ENCODE measurements around the gene DAAM1.
A peak's percentile ranks its signal among the peaks of the same experiment; 100 is the strongest.

DAAM1 gene

DNA sequence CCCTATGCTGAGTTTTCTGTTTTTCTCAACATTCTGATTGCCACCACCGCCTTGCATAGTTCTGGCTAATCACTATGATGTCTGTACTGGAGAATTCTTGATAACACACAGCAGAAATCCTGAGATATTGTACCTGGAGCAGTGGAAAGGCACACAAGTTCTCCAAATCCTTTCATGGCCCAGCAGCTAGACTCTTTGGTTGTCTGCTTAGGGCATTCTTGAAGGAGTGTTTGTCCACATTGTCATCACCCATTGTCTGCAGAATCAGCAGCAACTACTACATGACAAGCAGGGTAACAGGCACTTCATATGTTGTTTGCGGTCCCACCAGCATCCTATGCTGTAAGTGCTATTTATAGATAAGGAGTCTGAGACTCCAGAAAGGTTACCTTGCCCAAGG, 128.9 kb downstream of the DAAM1 start:
- DNase-seq = no peak

DNA sequence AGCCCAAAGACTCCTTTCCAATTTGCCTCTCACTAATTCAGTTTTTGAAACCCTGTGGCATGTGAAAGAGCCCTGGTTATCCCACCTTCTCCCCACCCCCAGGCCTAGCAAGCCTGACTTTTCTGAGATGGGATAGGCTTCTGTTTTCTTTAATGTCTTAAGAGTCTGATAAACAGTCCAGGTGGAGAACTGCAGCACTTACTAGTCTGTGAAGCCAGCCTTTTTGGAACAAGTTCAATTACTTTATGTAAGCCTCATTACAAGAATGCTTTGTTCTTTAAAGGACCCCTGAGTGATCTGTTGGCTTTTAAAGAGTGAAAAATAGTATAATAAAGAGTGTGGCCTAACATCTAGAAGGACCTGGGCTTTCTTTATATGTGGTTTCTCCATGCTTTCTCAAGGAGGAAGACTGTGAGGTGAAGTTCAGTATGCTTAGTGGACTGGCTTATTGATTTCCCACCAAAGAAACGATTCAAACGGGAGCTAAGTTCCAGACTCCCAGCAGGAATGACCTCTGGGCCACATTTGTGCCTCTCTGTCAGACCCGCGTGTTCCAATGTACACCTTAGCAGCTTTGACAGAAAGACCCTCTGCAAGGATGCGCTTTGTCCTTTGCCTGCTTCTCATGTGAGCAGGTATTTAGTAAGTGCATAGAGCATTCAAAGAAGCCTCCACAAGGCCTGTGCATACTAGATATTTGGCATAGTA, 129.5 kb downstream of the DAAM1 start:
- no peak for DNase-seq

DNA sequence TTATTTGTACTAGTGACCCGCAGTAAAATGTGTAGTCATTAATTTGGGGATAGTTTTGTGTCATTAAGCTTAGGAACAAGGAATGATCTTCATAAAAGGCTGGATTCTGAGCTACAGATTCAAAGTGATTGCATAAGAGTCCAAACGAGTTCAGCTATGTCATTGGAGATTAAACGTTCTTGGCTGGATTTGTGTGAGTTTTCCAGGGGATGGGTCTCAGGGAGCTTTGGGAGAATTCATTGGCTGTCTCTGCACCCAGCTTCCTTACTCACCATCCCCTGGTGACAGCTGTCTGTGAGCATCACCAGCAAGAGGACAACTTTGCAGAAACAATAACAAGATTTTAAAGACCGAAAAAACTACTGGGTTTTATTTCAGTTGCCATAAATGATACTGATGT, 130.4 kb downstream of the DAAM1 start:
- DNase-seq = no peak

DNA sequence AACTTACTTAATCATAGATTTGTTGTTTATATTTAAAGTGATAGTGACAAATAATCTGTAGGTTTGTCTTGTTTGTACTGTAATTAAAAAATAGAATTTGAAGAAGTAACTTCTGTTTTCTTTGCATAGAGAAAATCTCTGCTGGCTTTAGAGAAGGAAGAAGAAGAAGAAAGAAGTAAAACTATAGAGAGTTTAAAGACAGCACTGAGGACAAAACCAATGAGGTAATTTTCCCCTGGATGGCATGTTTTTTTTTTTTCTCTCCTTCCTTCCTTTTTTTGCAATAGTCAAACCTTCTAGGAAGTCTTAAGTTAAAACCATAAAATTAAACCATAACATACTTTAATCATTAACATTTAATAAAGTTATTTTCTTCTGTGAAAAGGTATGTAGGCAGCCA, 131.9 kb downstream of the DAAM1 start:
- peak in 3 of 4 experiments; percentile 7 to 52 (median 41) for DNase-seq

DNA sequence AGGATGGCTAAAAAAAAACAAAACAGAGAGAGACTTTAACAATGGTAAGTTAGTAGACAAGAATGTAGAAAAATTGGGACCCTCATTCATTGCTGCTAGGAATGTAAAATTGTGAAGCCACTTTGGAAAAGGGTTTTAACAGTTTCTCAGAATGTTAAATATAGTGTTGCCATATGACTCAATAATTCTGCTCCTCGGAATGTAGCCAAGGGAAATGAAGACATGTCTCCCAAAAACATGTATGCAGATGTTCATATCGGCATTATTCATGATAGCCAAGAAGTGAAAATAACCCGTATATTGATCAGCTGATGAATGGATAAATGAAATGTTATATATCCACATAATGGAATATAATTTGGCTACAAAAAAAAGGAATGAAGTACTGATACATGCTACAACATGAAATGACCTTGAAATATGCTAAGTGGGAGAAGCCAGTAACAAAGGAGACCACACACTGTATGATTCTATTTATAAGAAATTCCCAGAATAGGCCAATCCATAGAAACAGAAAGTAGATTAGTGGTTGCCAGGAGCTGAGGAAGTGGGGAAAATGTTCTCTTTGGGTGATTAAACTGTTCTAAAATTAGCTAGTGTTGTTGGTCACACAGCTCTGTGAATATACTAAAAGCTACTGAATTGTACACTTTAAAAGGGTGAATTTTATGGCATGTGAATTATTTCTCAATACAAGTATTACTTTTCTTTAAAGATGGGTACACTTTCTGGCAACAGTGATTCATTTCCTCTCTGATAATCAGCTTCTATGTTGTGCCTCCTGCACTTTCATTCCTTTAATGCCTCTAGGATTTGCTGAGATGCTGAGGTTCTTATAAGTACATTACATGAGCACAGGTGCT, 132.5 kb downstream of the DAAM1 start:
- DNase-seq = peak in 3 of 4 experiments; percentile 10 to 49 (median 49)

DNA sequence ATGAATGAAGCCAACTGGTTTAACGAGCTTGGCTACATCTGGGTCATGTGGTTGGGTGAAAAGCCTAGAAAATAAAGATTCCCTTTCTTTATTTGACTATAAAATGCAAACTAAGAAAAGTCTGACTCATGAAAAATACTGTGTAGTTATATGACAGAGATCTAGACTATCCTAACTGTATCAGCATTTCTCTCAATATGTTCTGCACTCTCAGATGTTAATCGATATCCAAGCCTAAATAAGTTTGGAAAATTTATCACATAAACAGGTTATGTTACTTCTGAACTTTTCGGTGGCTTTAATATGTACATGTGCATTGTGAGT, 133.1 kb downstream of the DAAM1 start:
- no peak for DNase-seq

DNA sequence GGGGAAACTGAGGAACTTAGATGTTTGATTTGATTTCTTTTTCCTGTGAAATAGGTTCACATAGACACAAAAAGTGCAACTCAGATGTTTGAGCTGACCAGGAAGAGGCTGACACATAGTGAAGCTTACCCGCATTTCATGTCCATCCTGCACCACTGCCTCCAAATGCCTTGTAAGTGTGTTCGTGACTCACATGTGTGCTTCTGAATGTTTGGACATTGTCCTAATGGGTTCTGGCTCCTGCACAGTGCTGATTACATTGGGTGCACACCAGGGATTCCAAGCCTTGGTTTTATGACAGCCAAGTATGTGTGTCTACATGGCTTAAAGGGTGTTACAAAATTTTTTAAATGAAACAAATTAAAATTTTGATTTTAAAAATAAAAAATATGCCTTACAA, 137.4 kb downstream of the DAAM1 start:
- no peak for DNase-seq

DNA sequence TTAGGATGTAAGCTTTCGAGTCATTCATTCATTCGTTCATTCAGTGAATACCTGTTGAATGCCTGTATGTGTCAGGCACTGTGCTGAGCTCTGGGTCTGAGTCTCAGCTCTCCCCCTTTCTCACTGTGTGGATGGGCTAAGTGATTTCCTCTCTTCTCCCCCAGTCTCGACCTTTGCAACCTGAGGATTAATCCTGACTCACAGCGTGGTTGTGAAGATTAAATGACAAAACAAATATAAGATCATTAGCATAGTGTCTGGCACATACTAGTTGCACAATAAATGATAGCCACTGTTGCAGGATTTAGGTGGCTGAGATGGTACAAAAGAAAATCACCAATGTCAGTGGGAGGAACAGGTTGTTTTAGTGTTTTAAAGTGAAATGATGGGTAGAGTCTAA, 140.0 kb downstream of the DAAM1 start:
- no peak for DNase-seq

DNA sequence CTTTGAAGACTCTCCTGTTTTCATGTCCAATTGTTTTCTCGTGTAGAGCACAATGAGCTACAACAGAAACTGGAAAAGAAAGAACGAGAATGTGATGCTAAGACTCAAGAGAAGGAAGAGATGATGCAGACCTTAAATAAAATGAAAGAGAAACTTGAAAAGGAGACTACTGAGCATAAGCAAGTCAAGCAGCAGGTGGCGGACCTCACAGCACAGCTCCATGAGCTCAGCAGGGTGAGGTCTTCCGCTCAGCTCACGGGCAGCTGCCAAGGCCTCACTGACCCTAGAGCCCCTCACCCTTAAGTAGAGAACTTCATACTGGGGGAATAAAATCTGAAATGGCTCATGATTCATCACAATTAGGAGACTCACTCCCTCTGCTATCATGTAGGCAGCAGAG, 142.0 kb downstream of the DAAM1 start:
- no peak for DNase-seq

DNA sequence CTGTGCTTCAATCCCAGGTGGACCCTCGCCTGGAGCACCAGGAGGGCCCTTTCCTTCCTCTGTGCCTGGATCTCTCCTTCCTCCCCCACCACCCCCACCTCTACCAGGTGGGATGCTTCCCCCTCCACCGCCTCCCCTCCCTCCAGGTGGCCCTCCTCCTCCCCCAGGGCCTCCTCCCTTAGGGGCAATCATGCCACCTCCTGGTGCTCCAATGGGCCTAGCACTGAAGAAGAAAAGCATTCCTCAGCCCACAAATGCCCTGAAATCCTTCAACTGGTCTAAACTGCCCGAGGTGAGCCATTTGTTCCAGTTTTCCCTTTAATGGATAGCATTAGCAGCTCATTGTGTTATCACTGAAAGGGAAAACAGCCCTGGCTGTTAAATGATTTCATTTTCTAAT, 142.8 kb downstream of the DAAM1 start:
- DNase-seq = no peak

DNA sequence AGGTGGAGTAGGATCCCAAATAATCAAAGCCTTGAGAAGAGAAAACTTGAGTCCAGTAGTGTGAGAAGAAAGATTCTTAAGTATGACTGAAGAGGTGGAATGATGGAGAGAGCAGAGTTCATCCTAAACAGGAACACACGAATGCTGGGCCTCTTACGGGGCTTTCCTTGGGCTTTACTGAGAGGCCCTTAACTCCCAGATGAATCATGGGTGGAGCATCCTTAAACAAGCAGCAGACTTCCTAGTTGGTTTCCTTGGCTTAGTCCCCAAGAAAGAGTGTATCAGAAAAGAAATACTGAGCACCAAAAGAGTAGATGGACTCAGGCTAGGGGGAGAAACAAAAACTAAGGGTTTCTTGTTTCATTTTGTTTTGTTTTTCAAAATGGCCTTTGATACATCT, 144.3 kb downstream of the DAAM1 start:
- DNase-seq = no peak

DNA sequence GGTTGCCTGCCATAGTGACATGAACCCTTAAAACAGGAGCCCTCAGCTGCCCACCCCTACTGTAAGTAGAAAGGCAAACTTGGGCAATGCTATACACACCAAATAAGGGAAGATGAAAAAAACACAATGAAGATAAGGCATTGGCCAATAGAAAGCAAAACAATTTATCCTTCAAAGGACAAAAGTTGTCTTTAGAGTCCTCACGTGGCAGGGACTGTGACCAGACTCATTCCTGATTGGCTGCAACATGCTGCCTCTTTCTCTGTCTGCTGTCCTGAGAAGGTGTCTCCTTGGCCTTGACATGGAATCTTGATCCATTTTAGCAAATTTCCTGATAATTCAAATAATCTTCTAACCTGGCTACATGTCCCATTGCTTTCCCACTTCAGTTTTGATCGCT, 144.8 kb downstream of the DAAM1 start:
- DNase-seq = no peak

DNA sequence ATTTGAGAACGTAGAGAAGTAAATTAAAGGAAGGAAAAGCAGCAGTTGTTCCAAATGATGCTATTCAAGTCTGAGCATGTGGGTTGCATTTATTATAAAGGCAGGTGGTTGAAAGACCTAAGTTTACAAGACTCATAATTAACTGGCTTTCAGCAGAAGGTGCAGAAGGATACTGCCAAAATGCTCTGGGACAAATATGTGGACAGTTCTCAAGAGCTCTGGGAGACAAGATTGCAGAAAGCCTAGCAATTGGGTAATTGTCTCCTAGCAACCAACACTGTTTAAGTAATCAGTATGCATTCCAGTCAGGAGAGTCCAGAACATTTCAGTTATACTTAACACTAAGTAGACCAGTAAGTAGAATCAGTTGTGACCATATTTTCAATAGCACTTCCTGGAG, 145.2 kb downstream of the DAAM1 start:
- DNase-seq = peak in 3 of 4 experiments; percentile 14 to 18 (median 17)

DNA sequence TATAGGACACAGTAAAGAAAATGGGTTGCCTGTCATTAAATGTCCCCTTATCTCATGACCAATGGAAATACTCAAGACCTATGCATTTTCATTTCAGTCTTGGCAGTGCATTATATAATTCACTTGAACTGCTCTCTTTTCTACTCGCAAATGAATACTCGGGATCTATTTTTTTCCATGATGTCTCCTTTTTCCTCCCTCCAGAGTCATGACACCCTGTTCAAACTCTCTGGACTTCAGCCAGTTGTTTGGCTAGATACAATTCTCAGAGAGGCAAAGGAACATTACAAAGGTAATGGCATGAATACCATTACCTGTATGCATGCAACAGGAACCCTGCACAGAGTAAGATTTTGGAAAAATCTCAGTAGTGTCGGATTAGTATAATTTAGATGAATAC, 145.8 kb downstream of the DAAM1 start:
- DNase-seq = no peak

DNA sequence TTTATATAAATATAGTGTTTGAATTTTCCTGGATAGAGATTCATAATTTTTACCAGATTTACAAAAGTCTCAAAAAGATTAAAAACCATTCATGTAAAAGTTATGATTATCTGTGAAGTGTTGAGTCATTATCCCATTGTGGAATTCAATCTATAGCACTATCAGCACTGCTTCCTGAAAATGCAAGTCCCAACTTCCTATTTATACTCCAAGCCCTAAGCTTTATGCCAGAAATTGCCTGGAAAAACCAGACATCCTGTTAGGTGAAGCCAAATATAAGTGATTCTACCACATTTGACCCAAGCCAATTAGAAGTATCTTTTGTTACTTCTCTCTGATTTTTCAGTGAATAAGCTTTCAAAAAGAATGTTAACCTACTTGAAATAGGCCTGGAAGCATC, 147.6 kb downstream of the DAAM1 start:
- peak in 3 of 4 experiments; percentile 7 to 22 (median 8) for DNase-seq

DNA sequence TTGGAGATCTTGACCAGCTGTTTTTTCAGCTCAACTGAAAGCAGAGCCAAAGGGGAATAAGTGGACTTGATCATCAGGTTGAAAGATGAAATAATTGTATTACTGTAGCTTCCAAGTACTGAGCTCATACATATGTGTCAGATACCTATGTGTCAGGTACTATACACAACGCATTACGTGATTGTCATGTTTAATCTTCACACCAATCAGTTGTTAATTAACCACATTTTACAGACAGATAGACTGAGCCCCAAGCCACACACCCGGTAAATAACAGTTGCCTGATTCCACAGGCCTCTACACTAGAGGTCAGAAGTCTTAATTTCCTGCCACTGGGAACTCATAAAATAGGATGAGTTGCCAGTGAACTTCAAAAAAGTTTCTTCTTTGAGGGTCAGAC, 148.2 kb downstream of the DAAM1 start:
- DNase-seq = no peak

DNA sequence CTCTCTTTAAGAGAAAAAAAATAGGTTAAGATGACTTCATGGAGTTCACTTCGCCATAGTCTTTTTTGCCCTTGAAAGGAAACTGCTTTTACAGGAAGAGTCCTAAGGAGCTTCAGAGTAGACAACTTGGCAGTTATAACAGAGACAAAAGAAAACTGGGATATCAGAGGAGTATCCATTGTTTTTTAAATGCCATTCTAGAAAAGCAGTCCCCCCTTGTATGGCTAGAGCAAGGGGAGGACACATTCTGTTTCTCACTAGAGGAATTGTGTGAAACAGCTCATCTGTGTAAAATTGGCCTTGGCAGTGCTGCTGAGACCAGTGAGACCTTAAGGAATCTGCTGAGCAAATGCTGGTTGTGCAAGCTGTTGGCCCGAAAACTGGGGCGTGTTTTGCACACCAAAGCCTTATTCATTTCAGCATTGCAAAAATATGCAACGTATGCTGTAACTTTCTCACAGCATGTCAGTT, 148.7 kb downstream of the DAAM1 start:
- DNase-seq = peak; percentile 36 to 68 (median 58)

DNA sequence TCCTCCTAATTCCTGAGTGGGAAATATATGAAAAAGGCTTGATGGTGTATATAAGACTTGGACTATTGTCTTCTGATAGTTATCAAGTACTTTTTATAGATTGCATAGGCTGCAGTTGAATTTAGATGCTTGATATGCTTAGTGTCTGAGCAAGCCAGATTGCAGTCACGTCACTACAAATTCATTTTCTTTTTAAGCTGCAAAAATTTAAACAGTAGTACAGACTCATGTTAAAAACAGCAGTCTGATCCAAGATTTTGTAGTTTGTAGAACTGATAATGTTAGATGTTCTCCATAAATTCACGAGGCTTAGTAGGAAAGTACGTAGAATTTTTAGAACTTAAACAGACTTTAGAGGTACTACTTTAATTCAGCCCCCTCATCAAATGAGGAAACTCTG, 150.3 kb downstream of the DAAM1 start:
- no peak for DNase-seq

DNA sequence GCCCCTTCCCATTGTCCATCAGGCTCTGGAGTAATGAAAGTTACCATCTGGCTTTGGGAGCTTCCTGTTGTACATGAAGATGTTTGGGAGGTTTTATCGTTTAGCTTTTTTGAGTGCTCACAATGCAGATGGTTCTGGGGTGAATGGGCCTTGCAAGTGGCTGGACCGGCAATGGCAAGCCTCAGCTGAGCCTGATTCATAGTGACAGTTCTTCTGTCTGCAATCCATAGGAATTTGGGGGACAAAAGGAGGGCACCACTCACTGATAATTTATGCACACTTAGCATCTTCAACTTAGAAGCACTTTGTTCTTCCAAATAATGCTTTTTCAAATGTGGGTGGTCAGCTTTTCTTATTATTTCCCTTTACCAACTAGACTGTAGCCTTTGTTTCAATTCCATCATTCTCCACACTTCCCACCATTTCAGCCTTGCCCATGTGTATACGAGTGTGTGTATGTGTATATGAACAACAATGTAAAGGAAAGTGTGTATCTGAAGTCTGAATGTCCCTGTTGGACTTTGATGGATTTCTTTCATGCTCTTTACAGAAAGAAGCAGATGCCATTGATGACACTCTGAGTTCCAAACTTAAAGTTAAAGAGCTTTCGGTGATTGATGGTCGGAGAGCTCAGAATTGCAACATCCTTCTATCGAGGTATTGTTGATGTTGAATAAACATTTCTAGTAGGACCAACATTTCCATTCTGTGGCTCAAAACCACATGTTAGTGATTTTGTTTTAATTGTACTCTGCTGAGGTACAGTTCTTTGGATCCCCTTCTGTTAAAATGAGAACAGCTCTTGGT, 151.3 kb downstream of the DAAM1 start:
- DNase-seq = no peak

DNA sequence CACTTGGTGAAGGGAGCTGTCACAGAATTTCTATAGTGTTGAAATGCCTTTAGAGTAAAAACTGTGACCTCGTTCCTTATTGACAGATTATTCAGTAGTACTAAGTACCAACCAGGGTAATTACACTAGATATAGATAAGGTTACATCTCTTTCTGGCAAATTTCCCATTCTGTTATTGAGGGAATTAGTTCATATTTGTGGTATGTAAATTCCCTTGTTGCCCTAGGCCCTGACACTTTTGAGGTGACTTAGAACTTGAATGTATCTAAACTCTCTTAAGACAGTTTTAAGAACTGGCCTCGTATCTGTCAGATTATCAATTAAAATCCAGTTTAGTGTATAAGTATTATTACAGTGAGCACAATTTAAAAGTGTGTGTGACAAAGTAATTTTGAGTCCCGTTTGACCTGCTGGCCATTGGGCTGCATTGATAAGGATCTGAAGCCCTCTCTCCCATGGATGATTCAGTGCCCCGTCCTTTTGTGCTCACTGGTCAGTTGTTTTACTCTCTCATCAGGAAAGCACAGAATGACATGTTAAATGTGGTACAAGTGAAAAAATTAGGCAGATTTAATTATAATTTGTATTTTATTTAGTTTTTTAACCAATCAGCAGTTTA, 153.5 kb downstream of the DAAM1 start:
- no peak for DNase-seq

DNA sequence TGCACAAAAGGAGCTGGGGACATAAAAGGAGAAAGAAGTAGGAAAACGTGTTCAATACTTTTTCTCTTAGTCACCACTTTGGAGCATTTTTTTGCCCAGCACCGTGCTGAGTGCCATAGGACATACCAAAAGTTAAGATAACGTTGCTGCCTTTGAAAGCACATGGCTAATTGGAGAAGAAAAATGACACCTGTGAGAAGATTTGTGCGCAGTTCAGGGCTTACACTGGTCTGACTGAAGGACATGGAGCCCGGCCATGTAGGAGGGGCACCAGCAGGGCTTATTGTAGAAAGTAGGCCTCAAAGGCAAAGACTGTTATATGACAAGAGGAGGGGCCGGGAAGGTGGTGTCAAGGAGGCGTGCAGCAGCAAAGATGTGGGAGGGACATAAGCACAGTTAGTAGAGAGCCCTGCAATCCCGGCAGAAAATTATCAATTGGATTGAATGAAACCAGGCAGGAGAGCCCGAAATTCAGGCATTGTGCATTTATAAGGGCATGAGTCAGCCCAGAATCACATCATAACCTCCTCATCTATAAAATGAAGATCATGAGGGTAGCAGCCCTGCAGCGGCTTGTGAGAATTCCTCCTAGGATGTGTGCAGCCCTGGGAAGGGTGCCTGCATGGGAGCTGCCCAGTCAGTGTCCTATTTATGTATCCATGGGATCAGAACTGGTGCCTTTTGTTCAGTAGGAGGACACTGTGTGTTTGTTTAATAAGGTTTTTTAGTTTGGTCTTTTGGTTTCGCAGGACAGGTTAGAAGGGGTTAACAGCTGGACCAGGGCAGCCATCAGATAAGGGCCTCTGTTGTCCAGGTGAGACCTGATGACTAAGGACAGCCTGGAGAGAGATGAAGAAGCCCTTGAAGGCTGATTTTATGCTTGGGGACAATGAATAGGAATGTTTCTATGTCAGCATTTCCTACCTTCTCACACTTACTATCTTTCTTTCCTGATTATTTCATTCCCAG, 154.3 kb downstream of the DAAM1 start:
- no peak for DNase-seq

DNA sequence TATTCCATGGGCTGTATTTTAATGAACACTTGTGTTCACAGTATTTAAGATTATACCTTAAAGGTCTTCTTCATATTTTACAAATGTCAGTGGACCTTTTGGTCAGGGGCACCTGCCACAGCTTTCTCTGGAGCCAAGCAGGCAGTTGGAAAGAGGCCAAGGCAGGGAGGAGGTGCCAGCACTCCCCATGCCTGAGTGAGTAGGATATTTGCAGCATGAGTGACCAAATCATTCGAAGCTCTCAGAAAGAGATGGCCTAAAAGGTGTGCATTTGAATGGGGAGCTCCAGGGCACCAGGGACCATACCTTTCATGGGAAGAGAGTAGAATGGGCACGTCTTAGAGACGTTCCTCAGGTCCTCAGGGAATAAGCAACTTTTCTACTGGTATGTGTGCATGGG, 155.1 kb downstream of the DAAM1 start:
- DNase-seq = no peak

Measured in suppressor macrophage (primary cell).